ENCODE measurements around the gene SDCBP2. TPM values are rescaled to one million over a fixed set of nuclear protein-coding genes. Genes with fewer than 3 reads are reported as not detected.

Gene SDCBP2
- total RNA-seq, 1 donor from 2014 or later: 1.6 TPM

DNA sequence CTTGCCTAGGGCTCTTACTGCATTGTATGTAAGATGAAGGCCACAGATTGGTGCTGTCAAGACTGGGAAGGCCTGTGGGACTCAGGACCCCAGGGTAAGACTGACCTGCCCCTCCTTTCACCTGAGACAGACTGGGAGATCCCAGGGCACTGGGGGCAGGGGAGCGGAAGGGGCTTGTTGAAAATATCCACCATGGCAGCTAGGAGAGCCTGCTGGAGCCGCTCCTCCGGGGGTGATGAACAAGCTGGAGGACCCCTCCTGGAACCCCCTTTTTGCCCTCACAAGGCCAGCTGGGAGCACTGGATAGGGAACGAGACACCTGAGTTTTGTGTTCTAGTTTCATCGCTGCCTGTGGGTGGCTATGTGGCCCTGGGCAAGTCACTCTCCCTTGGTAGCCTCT lies 9.2 kb upstream of the SDCBP2 start:
- TF ChIP-seq EZH2 (IDR thresholded peaks at IDR 0.05): no peak
- TF ChIP-seq EZH2phosphoT487 (IDR thresholded peaks at IDR 0.05): no peak
- TF ChIP-seq CTCF (IDR thresholded peaks at IDR 0.05): no peak
- peaks cover 5% of the 10 kb centered on the region for H3K36me3 Mint-ChIP-seq

GRCh38 chr20:1337441-1337840 lies 8.5 kb upstream of the SDCBP2 start:
- TF ChIP-seq EZH2 (IDR thresholded peaks at IDR 0.05): no peak
- no peak for TF ChIP-seq EZH2phosphoT487 (IDR thresholded peaks at IDR 0.05)
- TF ChIP-seq CTCF (IDR thresholded peaks at IDR 0.05): no peak
- peaks cover 29% of the 10 kb centered on the region for H4K20me1 ChIP-seq (ENCODE audit: low read depth)
- no peak overlapping the region for H3K27ac ChIP-seq
- H3K4me2 ChIP-seq: no peak overlapping the region
- no peaks in the 10 kb centered on the region for H3K27me3 ChIP-seq
- H3K9ac ChIP-seq: no peak overlapping the region
- H3K36me3 ChIP-seq: no peaks in the 10 kb centered on the region
- Mint-ChIP-seq H3K4me3 (no peak overlapping the region), H3K9me3 (no peaks in the 10 kb centered on the region), H3K27ac (no peak overlapping the region), H3K4me1 (no peaks in the 10 kb centered on the region), H3K36me3 (peaks cover 9% of the 10 kb centered on the region), H3K27me3 (ENCODE audit: insufficient read depth, low read depth) (no peaks in the 10 kb centered on the region)
- H2AFZ ChIP-seq (replicated peaks): no peak overlapping the region
- H3K4me3 ChIP-seq: no peak overlapping the region
- peaks cover 4% of the 10 kb centered on the region for H3K79me2 ChIP-seq (ENCODE audit: low read depth)
- no peaks in the 10 kb centered on the region for H3K4me1 ChIP-seq
- H3F3A ChIP-seq (ENCODE audit: low read depth): no peaks in the 10 kb centered on the region
- no peaks in the 10 kb centered on the region for H3K9me3 ChIP-seq (ENCODE audit: low read depth)
- no peak for DNase-seq (ENCODE audit: low spot score)

More for the DNA sequence above, 9.2 kb upstream of the SDCBP2 start:
- H3F3A ChIP-seq (ENCODE audit: low read depth): no peaks in the 10 kb centered on the region
- H3K79me2 ChIP-seq (ENCODE audit: low read depth): no peaks in the 10 kb centered on the region
- Mint-ChIP-seq H3K27me3 (ENCODE audit: insufficient read depth, low read depth) (no peaks in the 10 kb centered on the region), H3K4me3 (no peak overlapping the region), H3K27ac (no peak overlapping the region), H3K4me1 (no peaks in the 10 kb centered on the region), H3K9me3 (no peaks in the 10 kb centered on the region)
- peaks cover 26% of the 10 kb centered on the region for H4K20me1 ChIP-seq (ENCODE audit: low read depth)
- H3K9me3 ChIP-seq (ENCODE audit: low read depth): no peaks in the 10 kb centered on the region
- no peak overlapping the region for H2AFZ ChIP-seq (replicated peaks)
- H3K9ac ChIP-seq: no peak overlapping the region
- no peaks in the 10 kb centered on the region for H3K4me1 ChIP-seq
- H3K27ac ChIP-seq: no peak overlapping the region
- no peak overlapping the region for H3K4me2 ChIP-seq
- DNase-seq (ENCODE audit: low spot score): no peak
- H3K27me3 ChIP-seq: no peaks in the 10 kb centered on the region
- H3K36me3 ChIP-seq: no peaks in the 10 kb centered on the region
- no peak overlapping the region for H3K4me3 ChIP-seq

DNA sequence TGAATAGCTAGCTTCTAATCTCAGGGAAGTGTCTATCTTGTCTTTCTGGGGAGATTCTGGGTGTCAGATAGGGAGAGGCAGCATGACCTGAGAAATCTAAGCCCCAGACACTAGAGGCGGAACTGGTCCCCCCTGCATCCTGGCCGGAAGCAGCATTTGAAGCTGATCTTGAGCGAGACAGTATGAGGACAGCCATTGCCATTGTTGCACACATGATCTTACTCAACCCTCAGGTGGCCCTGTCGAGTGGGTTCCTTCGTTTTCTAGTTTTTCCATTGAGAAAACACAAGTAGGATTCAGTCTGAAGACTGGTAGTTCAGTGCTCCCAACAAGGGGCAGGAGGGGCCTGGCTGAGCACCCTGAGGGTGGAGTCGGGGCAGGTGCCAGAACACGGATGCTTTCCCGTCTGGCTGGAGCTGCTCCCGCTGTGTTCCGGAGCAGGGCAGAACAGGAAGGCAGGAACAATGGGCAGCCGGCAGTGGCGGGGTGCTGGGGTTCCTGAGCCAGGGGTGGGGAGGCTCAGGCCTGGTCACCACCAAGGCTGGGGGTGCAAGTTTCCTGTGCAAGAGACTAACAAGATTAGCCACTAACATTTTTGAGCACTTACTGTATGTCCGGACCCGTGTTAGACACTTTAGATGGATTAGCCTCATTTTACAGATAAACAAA lies 7.9 kb upstream of the SDCBP2 start:
- Histone ChIP-seq H2AFZ (replicated peaks) (no peak overlapping the region), H3K4me1 (no peaks in the 10 kb centered on the region), H3K27ac (no peak overlapping the region), H3K9me3 (ENCODE audit: low read depth) (no peaks in the 10 kb centered on the region), H4K20me1 (ENCODE audit: low read depth) (peaks cover 35% of the 10 kb centered on the region), H3K9ac (no peak overlapping the region), H3K36me3 (no peaks in the 10 kb centered on the region), H3K79me2 (ENCODE audit: low read depth) (peaks cover 8% of the 10 kb centered on the region), H3K27me3 (no peaks in the 10 kb centered on the region), H3K4me2 (no peak overlapping the region), H3F3A (ENCODE audit: low read depth) (no peaks in the 10 kb centered on the region), H3K4me3 (no peak overlapping the region)
- no peak for DNase-seq (ENCODE audit: low spot score)
- H3K36me3 Mint-ChIP-seq: peaks cover 9% of the 10 kb centered on the region
- no peaks in the 10 kb centered on the region for H3K4me1 Mint-ChIP-seq
- no peak overlapping the region for H3K4me3 Mint-ChIP-seq
- no peaks in the 10 kb centered on the region for H3K9me3 Mint-ChIP-seq
- no peaks in the 10 kb centered on the region for H3K27me3 Mint-ChIP-seq (ENCODE audit: insufficient read depth, low read depth)
- no peak overlapping the region for H3K27ac Mint-ChIP-seq
- TF ChIP-seq EZH2phosphoT487 (IDR thresholded peaks at IDR 0.05): no peak

GRCh38 chr20:1335961-1336698 lies 7.2 kb upstream of the SDCBP2 start:
- Histone ChIP-seq H3K4me3 (no peak overlapping the region), H3F3A (ENCODE audit: low read depth) (no peaks in the 10 kb centered on the region), H3K27me3 (no peaks in the 10 kb centered on the region), H2AFZ (replicated peaks) (no peak overlapping the region), H3K9ac (no peak overlapping the region), H3K4me1 (no peaks in the 10 kb centered on the region), H3K36me3 (no peaks in the 10 kb centered on the region), H3K4me2 (no peak overlapping the region), H3K79me2 (ENCODE audit: low read depth) (peaks cover 15% of the 10 kb centered on the region), H3K9me3 (ENCODE audit: low read depth) (no peaks in the 10 kb centered on the region), H3K27ac (no peak overlapping the region), H4K20me1 (ENCODE audit: low read depth) (peaks cover 42% of the 10 kb centered on the region)
- Mint-ChIP-seq H3K36me3 (peaks cover 11% of the 10 kb centered on the region), H3K27me3 (ENCODE audit: insufficient read depth, low read depth) (no peaks in the 10 kb centered on the region), H3K9me3 (no peaks in the 10 kb centered on the region), H3K4me1 (no peaks in the 10 kb centered on the region), H3K4me3 (no peak overlapping the region), H3K27ac (peak overlapping the region; percentile 23)
- no peak for DNase-seq (ENCODE audit: low spot score)
- TF ChIP-seq EZH2 (IDR thresholded peaks at IDR 0.05) (no peak), EZH2phosphoT487 (IDR thresholded peaks at IDR 0.05) (no peak), CTCF (IDR thresholded peaks at IDR 0.05) (no peak)

Measured in neural progenitor cell (in vitro differentiated cells).